22Rv1 (cell line): ENCODE results near the gene SMARCA4.

Experiments
- ZFX ChIP-seq: fragments of 450-650 bp; IDR thresholded peaks from 2 replicates; pipeline ENCODE4 v1.6.1; 2017; ENCODE audit warnings: antibody characterized with exemption, borderline replicate concordance
- TF ChIP-seq, protein P1 (sequence below): fragments of 450-650 bp; IDR thresholded peaks from 2 replicates; pipeline ENCODE4 v1.5.1; 2017; ENCODE audit warnings: mild to moderate bottlenecking

DNA sequence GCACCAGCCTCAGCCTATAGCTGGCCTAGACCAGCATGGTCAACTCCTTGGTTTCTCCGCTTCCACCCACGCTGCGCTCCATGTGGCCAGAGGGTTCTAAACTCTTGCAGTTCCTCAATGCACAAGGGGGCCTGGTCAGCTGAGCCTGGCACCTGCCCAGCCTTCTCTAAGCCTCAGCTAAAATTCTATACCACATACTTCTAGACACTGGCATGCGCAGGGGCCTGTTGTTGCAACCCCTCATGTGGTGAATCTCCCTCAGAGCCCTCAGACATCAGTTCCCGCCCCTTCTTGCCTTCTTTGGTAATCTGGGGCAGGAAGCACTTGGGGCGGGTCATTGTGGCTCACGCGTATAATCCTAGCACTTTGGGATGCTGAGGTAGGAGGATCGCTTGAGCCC, 108.7 kb downstream of the SMARCA4 start:
- TF ChIP-seq, protein P1, sequence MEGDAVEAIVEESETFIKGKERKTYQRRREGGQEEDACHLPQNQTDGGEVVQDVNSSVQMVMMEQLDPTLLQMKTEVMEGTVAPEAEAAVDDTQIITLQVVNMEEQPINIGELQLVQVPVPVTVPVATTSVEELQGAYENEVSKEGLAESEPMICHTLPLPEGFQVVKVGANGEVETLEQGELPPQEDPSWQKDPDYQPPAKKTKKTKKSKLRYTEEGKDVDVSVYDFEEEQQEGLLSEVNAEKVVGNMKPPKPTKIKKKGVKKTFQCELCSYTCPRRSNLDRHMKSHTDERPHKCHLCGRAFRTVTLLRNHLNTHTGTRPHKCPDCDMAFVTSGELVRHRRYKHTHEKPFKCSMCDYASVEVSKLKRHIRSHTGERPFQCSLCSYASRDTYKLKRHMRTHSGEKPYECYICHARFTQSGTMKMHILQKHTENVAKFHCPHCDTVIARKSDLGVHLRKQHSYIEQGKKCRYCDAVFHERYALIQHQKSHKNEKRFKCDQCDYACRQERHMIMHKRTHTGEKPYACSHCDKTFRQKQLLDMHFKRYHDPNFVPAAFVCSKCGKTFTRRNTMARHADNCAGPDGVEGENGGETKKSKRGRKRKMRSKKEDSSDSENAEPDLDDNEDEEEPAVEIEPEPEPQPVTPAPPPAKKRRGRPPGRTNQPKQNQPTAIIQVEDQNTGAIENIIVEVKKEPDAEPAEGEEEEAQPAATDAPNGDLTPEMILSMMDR = no peak
- no peak for TF ChIP-seq ZFX
